Endothelial cell of umbilical vein (primary cell): Measurements from ENCODE around the gene STRA6. TPM values are rescaled to one million over a fixed set of nuclear protein-coding genes. Genes with fewer than 3 reads are reported as not detected.

Source experiments
- BruUV-seq: library from RNA; stranded (reverse); fragments of 400-500 nt; replicated peaks from 2 replicates; lab custom pipeline; 2021; lab: Mats Ljungman, UMichigan
- CTCF ChIA-PET: fragments of 300-600, 350-600 bp; sonication (Branson Sonifier 250); formaldehyde crosslinking; loops from one replicate; lab custom pipeline; 2021; ENCODE audit warnings: antibody characterized with exemption, inconsistent platforms; lab: Charles Lee
- POLR2A ChIA-PET: fragments of 300-600, 350-600 bp; sonication (Branson Sonifier 250); formaldehyde crosslinking; loops from one replicate; lab custom pipeline; 2021; ENCODE audit warnings: antibody characterized with exemption, inconsistent platforms; lab: Charles Lee
- DNase-seq: peaks from one replicate; pipeline ENCODE4 v3.0.0-alpha.2; 2011; ENCODE audit warnings: low read depth, low spot score
- FAIRE-seq: peaks from 2 replicates; lab custom pipeline; 2011; peaks lifted over from hg19 to GRCh38; lab: Jason Lieb, UNC
- H2AFZ ChIP-seq: 2 replicates; pipeline ENCODE4 v1.6.0; 2012; ENCODE audit warnings: low read depth, low read length, control low read depth, inconsistent platforms
- H3K27ac ChIP-seq: 2 replicates; pipeline ENCODE4 v1.5.1; 2011; ENCODE audit warnings: low read depth, mild to moderate bottlenecking, control low read depth, low read length, moderate library complexity; ENCODE audit not compliant: insufficient read depth
- H3K27me3 ChIP-seq, 2 experiments: 2 replicates each; pipeline versions ENCODE4 v1.6.0 to v1.6.1; 2011; ENCODE audit warnings: low read length in 2 of 2, mixed read lengths in 1 of 2; ENCODE audit not compliant: control insufficient read depth in 2 of 2, insufficient read depth in 2 of 2
- H3K36me3 ChIP-seq, 2 experiments: 2 replicates in 1 of 2; 3 replicates in 1 of 2; pipeline ENCODE4 v1.5.1; 2011; ENCODE audit warnings: low read length in 2 of 2, mild to moderate bottlenecking in 1 of 2, moderate library complexity in 1 of 2; ENCODE audit not compliant: control insufficient read depth in 2 of 2, insufficient read depth in 2 of 2; ENCODE audit errors: extremely low read depth in 1 of 2
- H3K4me1 ChIP-seq: 3 replicates; pipeline ENCODE4 v1.5.1; 2011; ENCODE audit warnings: mild to moderate bottlenecking, low read length; ENCODE audit not compliant: control insufficient read depth, insufficient read depth; ENCODE audit errors: extremely low read depth
- H3K4me2 ChIP-seq: 2 replicates; pipeline ENCODE4 v1.6.1; 2011; ENCODE audit warnings: low read length, control low read depth, mixed read lengths; ENCODE audit not compliant: insufficient read depth
- H3K4me3 ChIP-seq, 3 experiments: fragments of 200-600 bp in 1 of 3; sonication (generic), shearing (Covaris generic) in 1 of 3; replicated peaks in 1 of 3; 2 replicates each; pipeline ENCODE4 v1.5.1; 2011 to 2016; ENCODE audit warnings: control low read depth in 3 of 3, low read length in 3 of 3, mild to moderate bottlenecking in 2 of 3, inconsistent platforms in 1 of 3, low read depth in 1 of 3, moderate library complexity in 1 of 3; ENCODE audit not compliant: insufficient read depth in 1 of 3
- H3K79me2 ChIP-seq: 2 replicates; pipeline ENCODE4 v1.6.0; 2012; ENCODE audit warnings: low read length, inconsistent platforms; ENCODE audit not compliant: control insufficient read depth, insufficient read depth
- H3K9ac ChIP-seq: replicated peaks from 2 replicates; pipeline ENCODE3; 2011; ENCODE audit warnings: low read length, control low read depth; ENCODE audit not compliant: insufficient read depth; ENCODE audit errors: extremely low read depth
- H3K9me1 ChIP-seq: replicated peaks from 3 replicates; pipeline ENCODE4 v1.6.0; 2011; ENCODE audit warnings: mild to moderate bottlenecking, low read length; ENCODE audit not compliant: control insufficient read depth, insufficient read depth; ENCODE audit errors: extremely low read depth
- H3K9me3 ChIP-seq: replicated peaks from 2 replicates; pipeline ENCODE4 v1.5.1; 2012; ENCODE audit warnings: low read length, inconsistent platforms; ENCODE audit not compliant: control insufficient read depth, insufficient read depth
- H4K20me1 ChIP-seq: replicated peaks from 2 replicates; pipeline ENCODE3; 2011; ENCODE audit warnings: mild to moderate bottlenecking, low read length; ENCODE audit not compliant: control insufficient read depth, insufficient read depth; ENCODE audit errors: extremely low read depth
- EZH2 ChIP-seq: IDR thresholded peaks from 2 replicates; pipeline ENCODE4 v1.6.1; 2012; ENCODE audit warnings: borderline replicate concordance, low read depth, mild to moderate bottlenecking, moderate library complexity, low read length, inconsistent platforms; ENCODE audit not compliant: severe bottlenecking
- dilution Hi-C: fragments of 300-500 bp; cut with MboI; formaldehyde crosslinking; loops from one replicate; pipeline ENCODE4 v1.15.0; 2019; ENCODE audit warnings: low sequenced_read_pairs; ENCODE audit not compliant: extremely low pct_ligation_motif_present
- intact Hi-C: fragments of 100-400 bp; cut with micrococcal nuclease; formaldehyde crosslinking; loops from one replicate; pipeline ENCODE4 v1.10.0; 2022
- polyA plus RNA-seq, 4 experiments: library from polyadenylated mRNA; depleted of rRNA in 3 of 4; stranded (reverse) in 3 of 4; unstranded in 1 of 4; fragments of >200 nt; gene quantifications; 2 replicates each; pipeline versions ENCODE4 v1.2.1 to v1.2.3, GENCODE V29; 2011 to 2012; ENCODE audit warnings: missing spikeins in 1 of 4
- total RNA-seq: library from RNA; stranded (reverse); gene quantifications from 2 replicates; pipeline ENCODE4 v1.2.3, GENCODE V29; 2021
- TF ChIP-seq, protein P1 (sequence below), 2 donors: IDR thresholded peaks; 1 replicate in 1 of 2; 2 replicates in 1 of 2; pipeline ENCODE4 v1.5.1; 2011; ENCODE audit warnings: low read length in 2 of 2, mild to moderate bottlenecking in 2 of 2, moderate library complexity in 2 of 2, control low read depth in 1 of 2, inconsistent platforms in 1 of 2, low read depth in 1 of 2; ENCODE audit not compliant: insufficient read depth in 1 of 2; ENCODE audit errors: extremely low read depth in 1 of 2

The STRA6 gene
- total and polyA plus RNA-seq, 2 donors (not counting 3 experiments of a cell fraction or from before 2014, with no cell fraction given): not detected

DNA sequence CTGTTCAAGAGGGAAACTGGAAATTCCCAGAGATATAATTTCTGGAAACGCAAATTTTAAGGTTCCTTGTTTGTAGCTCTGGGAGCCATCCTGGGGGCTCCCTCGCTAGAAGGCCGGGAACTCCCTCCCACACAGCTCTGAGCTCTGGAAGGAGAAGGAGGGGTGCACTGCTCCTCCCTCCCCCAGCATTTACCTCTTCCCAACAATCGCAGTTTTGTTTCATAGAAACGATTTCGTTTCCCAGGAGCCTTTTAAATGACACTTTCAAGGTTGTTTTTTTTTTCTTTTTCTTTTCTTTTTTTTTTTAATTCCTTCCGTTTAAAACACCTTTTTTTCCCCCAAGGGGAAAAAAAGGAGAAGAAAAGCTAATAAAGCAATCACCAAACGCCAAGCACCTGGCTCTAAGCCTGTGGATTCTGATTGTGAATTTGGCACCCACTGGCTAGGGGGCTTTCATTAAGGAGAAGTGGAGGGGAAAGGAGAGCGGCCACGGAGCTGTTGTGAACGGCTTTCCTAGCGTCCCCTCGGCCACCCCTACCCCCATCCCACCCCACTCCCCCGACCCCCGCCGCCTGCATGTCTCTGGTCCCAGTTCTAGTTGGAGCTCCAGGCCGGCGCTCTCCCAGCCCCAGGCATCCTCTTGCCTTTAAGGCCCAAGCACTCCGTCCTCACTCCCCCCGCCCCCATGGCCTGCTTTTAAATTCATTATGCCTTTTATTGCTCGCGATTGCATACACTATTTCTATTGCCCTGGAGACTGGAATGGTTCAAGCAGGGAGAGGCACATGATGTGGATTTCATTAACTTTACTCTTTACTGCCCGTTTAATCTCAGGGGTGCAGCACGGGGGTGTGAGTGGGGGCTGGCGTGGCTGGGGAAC lies 19.9 kb upstream of the STRA6 start:
- no peaks in the 10 kb centered on the region for H3K36me3 ChIP-seq
- H3K9me1 ChIP-seq: no peaks in the 10 kb centered on the region
- TF ChIP-seq EZH2: peak; percentile 31
- TF ChIP-seq, protein P1, sequence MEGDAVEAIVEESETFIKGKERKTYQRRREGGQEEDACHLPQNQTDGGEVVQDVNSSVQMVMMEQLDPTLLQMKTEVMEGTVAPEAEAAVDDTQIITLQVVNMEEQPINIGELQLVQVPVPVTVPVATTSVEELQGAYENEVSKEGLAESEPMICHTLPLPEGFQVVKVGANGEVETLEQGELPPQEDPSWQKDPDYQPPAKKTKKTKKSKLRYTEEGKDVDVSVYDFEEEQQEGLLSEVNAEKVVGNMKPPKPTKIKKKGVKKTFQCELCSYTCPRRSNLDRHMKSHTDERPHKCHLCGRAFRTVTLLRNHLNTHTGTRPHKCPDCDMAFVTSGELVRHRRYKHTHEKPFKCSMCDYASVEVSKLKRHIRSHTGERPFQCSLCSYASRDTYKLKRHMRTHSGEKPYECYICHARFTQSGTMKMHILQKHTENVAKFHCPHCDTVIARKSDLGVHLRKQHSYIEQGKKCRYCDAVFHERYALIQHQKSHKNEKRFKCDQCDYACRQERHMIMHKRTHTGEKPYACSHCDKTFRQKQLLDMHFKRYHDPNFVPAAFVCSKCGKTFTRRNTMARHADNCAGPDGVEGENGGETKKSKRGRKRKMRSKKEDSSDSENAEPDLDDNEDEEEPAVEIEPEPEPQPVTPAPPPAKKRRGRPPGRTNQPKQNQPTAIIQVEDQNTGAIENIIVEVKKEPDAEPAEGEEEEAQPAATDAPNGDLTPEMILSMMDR (IDR thresholded peaks at IDR 0.05; ENCODE audit: extremely low read depth in 1 of 2, insufficient read depth in 1 of 2, low read depth in 1 of 2, low read length in 2 of 2): no peak
- DNase-seq (no peak), FAIRE-seq (no peak)
- BruUV-seq: no TSS peak
- H3K79me2 ChIP-seq: no peaks in the 10 kb centered on the region
- CTCF ChIA-PET: no interaction called here
- peaks cover 14 to 19% of the 10 kb centered on the region in 2 experiments for H3K27me3 ChIP-seq
- H3K4me3 ChIP-seq: no peak overlapping the region
- H4K20me1 ChIP-seq: no peaks in the 10 kb centered on the region
- H3K9ac ChIP-seq: no peak overlapping the region
- no peak overlapping the region for H3K27ac ChIP-seq
- dilution Hi-C loops (no loop called here), intact Hi-C loops (loop anchor here (10.0 kb wide), 1 partner anchor 522 kb away; the partner anchor contains the start of gene CYP1A2)
- H3K4me1 ChIP-seq: no peaks in the 10 kb centered on the region
- no peaks in the 10 kb centered on the region for H3K9me3 ChIP-seq
- POLR2A ChIA-PET: no interaction called here
- H2AFZ ChIP-seq: no peak overlapping the region
- no peak overlapping the region for H3K4me2 ChIP-seq
